HG03354 (cell line): ENCODE data around the gene RTL9.
A peak's percentile ranks its signal among the peaks of the same experiment; 100 is the strongest.

Experiments
- ATAC-seq: cut with Tn5 transposase; IDR thresholded peaks from one replicate; pipeline ENCODE4 v1.9.1; 2021; ENCODE audit warnings: mild to moderate bottlenecking; ENCODE audit not compliant: unreplicated experiment, poor library complexity, severe bottlenecking

The RTL9 gene

GRCh38 chrX:110338935-110339334 lies 19.7 kb upstream of the RTL9 start:
- ATAC-seq: no peak

GRCh38 chrX:110341189-110342035 lies 17.2 kb upstream of the RTL9 start:
- ATAC-seq: peak; percentile 91

GRCh38 chrX:110346681-110347080 lies 12.0 kb upstream of the RTL9 start:
- ATAC-seq: no peak

GRCh38 chrX:110359273-110359672 lies 625 bp downstream of the RTL9 start:
- no peak for ATAC-seq

GRCh38 chrX:110363244-110363643 lies 4.6 kb downstream of the RTL9 start:
- no peak for ATAC-seq

GRCh38 chrX:110373310-110373709 lies 14.7 kb downstream of the RTL9 start:
- no peak for ATAC-seq

GRCh38 chrX:110374559-110374958 lies 15.9 kb downstream of the RTL9 start:
- ATAC-seq: no peak

GRCh38 chrX:110381216-110381615 lies 22.6 kb downstream of the RTL9 start:
- ATAC-seq: no peak

GRCh38 chrX:110383414-110383813 lies 24.8 kb downstream of the RTL9 start:
- ATAC-seq: no peak

- no peak for ATAC-seq
Measured at GRCh38 chrX:110384490-110384889, 25.8 kb downstream of the RTL9 start.

GRCh38 chrX:110389570-110389969 lies 30.9 kb downstream of the RTL9 start:
- ATAC-seq: no peak

GRCh38 chrX:110391086-110391485 lies 32.4 kb downstream of the RTL9 start:
- ATAC-seq: no peak

- no peak for ATAC-seq
Measured at GRCh38 chrX:110394651-110395050, 36.0 kb downstream of the RTL9 start.

GRCh38 chrX:110395877-110396276 lies 37.2 kb downstream of the RTL9 start:
- ATAC-seq: no peak

- no peak for ATAC-seq
Measured at GRCh38 chrX:110396735-110397134, 38.1 kb downstream of the RTL9 start.

GRCh38 chrX:110397339-110397738 lies 38.7 kb downstream of the RTL9 start:
- ATAC-seq: no peak

GRCh38 chrX:110397904-110398303 lies 39.3 kb downstream of the RTL9 start:
- ATAC-seq: no peak

GRCh38 chrX:110399497-110399896 lies 40.8 kb downstream of the RTL9 start:
- ATAC-seq: no peak

- ATAC-seq: no peak
Measured at GRCh38 chrX:110399966-110400365, 41.3 kb downstream of the RTL9 start.

- no peak for ATAC-seq
Measured at GRCh38 chrX:110401135-110401534, 42.5 kb downstream of the RTL9 start.

GRCh38 chrX:110402091-110402849 lies 43.6 kb downstream of the RTL9 start:
- no peak for ATAC-seq
